ENCODE measurements around the gene LNPK.
"Not testable (repeated sequence)": the region's sequence is repeated elsewhere in the genome, so short reads cannot be mapped to it uniquely, and the experiment has no call there.

The LNPK gene

DNA sequence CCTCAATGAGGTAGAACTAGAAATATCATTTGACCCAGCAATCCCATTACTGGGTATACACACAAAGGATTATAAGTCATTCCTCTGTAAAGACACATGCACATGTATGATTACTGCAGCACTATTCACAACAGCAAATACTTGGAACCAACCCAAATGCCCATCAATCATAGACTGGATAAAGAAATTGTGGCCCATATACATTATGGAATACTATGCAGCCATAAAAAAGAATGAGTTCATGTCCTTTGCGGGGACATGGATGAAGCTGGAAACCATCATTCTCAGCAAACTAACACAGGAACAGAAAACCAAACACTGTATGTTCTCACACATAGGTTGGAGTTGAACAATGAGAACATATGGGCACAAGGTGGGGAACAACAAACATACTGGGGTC is 106.1 kb downstream of the LNPK start:
- not testable (repeated sequence) for DNase-seq

- DNase-seq: no peak
Measured at GRCh38 chr2:175892046-175892445, 110.0 kb downstream of the LNPK start.

GRCh38 chr2:175890636-175891242 is 111.3 kb downstream of the LNPK start:
- no peak for DNase-seq

DNA sequence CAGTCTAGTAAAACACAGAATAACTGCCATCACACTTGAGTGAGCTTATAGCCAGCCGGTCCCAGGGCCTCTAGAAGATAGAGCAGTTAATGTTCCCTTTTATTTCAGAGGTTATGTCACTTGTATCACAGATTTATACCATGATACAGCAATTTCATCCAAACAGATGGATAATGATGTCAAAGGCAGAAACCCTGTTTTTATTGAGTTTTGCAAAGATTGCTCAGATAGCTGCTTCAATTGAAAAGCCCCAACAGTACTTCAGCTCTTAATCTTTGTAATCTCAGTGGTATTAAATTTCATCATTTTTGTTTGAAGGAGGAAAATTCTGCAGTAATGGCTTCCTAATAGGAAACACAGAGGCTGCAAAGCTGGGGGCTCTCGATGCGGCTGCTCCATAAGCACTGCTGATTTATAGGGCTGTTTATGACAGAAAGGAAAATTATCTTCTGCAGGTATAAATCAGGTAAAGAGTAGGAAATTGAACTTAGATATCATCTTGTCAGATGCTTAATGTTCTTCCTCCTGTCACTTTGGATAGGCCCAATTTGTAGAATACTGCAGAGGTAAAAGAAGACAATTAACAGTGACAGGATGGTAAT is 112.3 kb downstream of the LNPK start:
- DNase-seq: no peak

DNA sequence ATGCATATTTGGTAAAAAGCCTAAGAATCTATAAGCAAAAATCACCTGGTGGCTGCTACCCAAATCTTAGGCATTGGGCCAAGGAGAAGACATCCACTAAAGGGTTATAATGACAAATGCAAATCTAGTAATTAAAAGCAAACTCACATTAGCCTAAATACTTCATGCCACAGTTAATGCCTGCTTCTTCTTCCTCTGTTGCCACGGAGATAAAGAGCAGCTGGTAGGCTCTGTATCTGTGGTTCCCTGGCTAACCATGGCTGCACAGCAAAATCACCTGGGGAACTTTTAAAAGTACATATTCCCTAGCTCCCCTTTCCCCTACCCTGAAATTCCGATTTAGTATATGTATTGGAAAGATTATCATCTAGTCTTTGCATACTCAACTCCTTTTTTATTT is 114.3 kb downstream of the LNPK start:
- no peak for DNase-seq

- DNase-seq: no peak
Measured at GRCh38 chr2:175884697-175885393, 117.2 kb downstream of the LNPK start.

- no peak for DNase-seq
Measured at GRCh38 chr2:175883586-175884194, 118.4 kb downstream of the LNPK start.

- DNase-seq: no peak
Measured at GRCh38 chr2:175879679-175880078, 122.4 kb downstream of the LNPK start.

DNA sequence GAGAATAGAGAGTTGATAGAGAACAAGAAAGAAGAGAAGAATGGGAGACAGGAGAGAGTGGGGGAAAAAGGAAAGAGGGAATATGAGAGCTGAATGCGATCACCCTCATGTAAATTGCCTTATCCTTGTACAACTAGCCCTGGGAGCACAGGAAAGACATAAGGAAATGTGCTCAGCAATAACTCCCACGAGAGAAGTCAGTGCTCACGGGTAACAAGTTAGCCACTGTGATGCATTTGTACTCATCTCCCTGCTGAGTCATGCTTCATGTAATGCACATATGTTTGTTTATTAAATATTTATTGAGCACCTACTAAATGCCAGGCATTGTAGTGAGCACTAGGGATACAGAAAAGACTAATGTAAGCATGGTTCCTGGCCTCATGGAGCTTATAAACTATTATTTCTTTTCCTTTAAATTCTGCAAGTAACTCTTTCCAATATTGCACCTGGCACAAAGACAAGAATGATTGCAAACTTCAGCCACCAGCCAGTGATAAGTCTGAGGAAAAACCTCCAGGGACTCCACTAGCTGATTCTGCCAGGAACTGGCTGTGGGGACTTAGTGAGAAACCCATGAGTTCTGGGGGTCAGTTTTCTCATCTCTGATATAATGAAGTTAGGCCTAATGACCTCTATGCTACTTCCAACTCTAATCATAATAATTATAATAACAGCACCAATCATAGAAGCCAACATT is 124.1 kb downstream of the LNPK start:
- no peak for DNase-seq

GRCh38 chr2:175874291-175874690 is 127.8 kb downstream of the LNPK start:
- DNase-seq: no peak

All from activated CD4-positive, alpha-beta T cell treated with anti-CD3 and anti-CD28 coated beads, Interleukin-2, Interleukin-6, amounts not matched to agents 100 ng/mL and 50 ng/mL, durations not matched to agents 16 hours and 8 hours (primary cell).